ENCODE data around the gene HTT. TPM values are rescaled to one million over a fixed set of nuclear protein-coding genes. Genes with fewer than 3 reads are reported as not detected.

The HTT gene
- total and polyA plus RNA-seq, 9 of the 15 experiments (the other 6 are each of a cell fraction or from before 2014, with no cell fraction given): 0.66 to 31.6 (median 14.7) TPM

- no TSS peak for BruUV-seq (replicated peaks)
- Histone ChIP-seq H3K9me3 (replicated peaks; ENCODE audit: control insufficient read depth, insufficient read depth, low read depth, low read length) (no peaks in the 10 kb centered on the region), H3K27me3 (ENCODE audit: control insufficient read depth in 2 of 2, insufficient read depth in 2 of 2, low read length in 2 of 2) (peaks cover 47 to 60% of the 10 kb centered on the region in 2 experiments), H2AFZ (ENCODE audit: low read depth, low read length) (no peak overlapping the region), H3K79me2 (ENCODE audit: control insufficient read depth, insufficient read depth, low read length) (peaks cover 3% of the 10 kb centered on the region; the same call in 1 of the 3 replicates), H3K9me1 (ENCODE audit: control insufficient read depth, insufficient read depth, low read length) (no peaks in the 10 kb centered on the region), H4K20me1 (replicated peaks; ENCODE audit: control insufficient read depth, insufficient read depth, low read length) (no peaks in the 10 kb centered on the region; the same call in 1 of the 2 replicates), H3K9ac (ENCODE audit: insufficient read depth in 1 of 2, low read depth in 2 of 2, low read length in 2 of 2) (no peak overlapping the region), H3K27ac (ENCODE audit: extremely low read depth, low read depth, low read length) (no peak overlapping the region), H3K4me2 (ENCODE audit: insufficient read depth, low read length) (no peak overlapping the region), H3K36me3 (ENCODE audit: control insufficient read depth, insufficient read depth, low read length) (no peaks in the 10 kb centered on the region), H3K4me3 (no peak overlapping the region), H3K4me1 (replicated peaks in 1 of 2; ENCODE audit: control insufficient read depth in 2 of 2, insufficient read depth in 2 of 2, low read length in 2 of 2) (peaks cover 6 to 47% of the 10 kb centered on the region in 2 experiments; a peak in 4 of 5 replicates)
- FAIRE-seq (no peak), ATAC-seq (no peak), DNase-seq (ENCODE audit: extremely low read depth in 1 of 4, low spot score in 3 of 4) (no peak)
- intact Hi-C loops (cut with micrococcal nuclease): no loop called here
- CTCF ChIA-PET (ENCODE audit: low intra/inter-chr PET ratio): no interaction called here
- 28% methylated on average over 9 of the region's 9 CpGs for WGBS (ENCODE audit: insufficient coverage, low coverage, missing lambda C conversion rate)
- in situ Hi-C loops (cut with MboI): no loop called here
- TF ChIP-seq KDM1A (IDR thresholded peaks at IDR 0.05) (no peak), CXXC5 (CRISPR knock-in tag; IDR thresholded peaks at IDR 0.05) (no peak), RB1 (IDR thresholded peaks at IDR 0.05; ENCODE audit: low read depth) (no peak), RBFOX2 (IDR thresholded peaks at IDR 0.05; ENCODE audit: low read depth, low read length) (no peak), HCFC1 (IDR thresholded peaks at IDR 0.05; ENCODE audit: low read depth, low read length) (no peak), ZNF165 (CRISPR knock-in tag; IDR thresholded peaks at IDR 0.05; ENCODE audit: borderline replicate concordance) (no peak), ZNF583 (CRISPR knock-in tag; IDR thresholded peaks at IDR 0.05) (no peak), ZNF175 (CRISPR knock-in tag; IDR thresholded peaks at IDR 0.05; ENCODE audit: low read depth) (no peak), TCF7L2 (IDR thresholded peaks at IDR 0.05; ENCODE audit: low read depth, low read length) (no peak)
- TF ChIP-seq, protein P1, sequence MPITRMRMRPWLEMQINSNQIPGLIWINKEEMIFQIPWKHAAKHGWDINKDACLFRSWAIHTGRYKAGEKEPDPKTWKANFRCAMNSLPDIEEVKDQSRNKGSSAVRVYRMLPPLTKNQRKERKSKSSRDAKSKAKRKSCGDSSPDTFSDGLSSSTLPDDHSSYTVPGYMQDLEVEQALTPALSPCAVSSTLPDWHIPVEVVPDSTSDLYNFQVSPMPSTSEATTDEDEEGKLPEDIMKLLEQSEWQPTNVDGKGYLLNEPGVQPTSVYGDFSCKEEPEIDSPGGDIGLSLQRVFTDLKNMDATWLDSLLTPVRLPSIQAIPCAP (CRISPR knock-in tag; IDR thresholded peaks at IDR 0.05; ENCODE audit: borderline replicate concordance): no peak
- POLR2A ChIA-PET: no interaction called here
Measured at GRCh38 chr4:3290889-3291321, 216.4 kb downstream of the HTT start.
